HepG2 (cell line): ENCODE data around the gene SYNGR2. TPM values are rescaled to one million over a fixed set of nuclear protein-coding genes. Genes with fewer than 3 reads are reported as not detected.

Source experiments
- ARNTL ChIP-seq: sonication (generic); formaldehyde crosslinking; IDR thresholded peaks from 2 replicates; pipeline ENCODE4 v1.4.0; 2020; ENCODE audit warnings: mild to moderate bottlenecking, missing genetic modification reagents
- ATAD3A ChIP-seq: sonication (generic); formaldehyde crosslinking; IDR thresholded peaks from 2 replicates; pipeline ENCODE4 v1.4.0; 2020; ENCODE audit warnings: missing genetic modification reagents
- HNF4A ChIP-seq: sonication (generic); formaldehyde crosslinking; IDR thresholded peaks from 2 replicates; pipeline ENCODE4 v1.4.0; 2020; ENCODE audit warnings: missing genetic modification reagents
- HNF4G ChIP-seq, 2 experiments: sonication (generic) in 1 of 2; formaldehyde crosslinking in 1 of 2; IDR thresholded peaks; 2 replicates each; pipeline versions ENCODE4 v1.4.0 to v1.6.1; 2011 to 2020; ENCODE audit warnings: borderline replicate concordance in 2 of 2, low read depth in 2 of 2, mild to moderate bottlenecking in 2 of 2, low read length in 1 of 2, missing genetic modification reagents in 1 of 2, moderate library complexity in 1 of 2
- HOXA3 ChIP-seq: sonication (generic); formaldehyde crosslinking; IDR thresholded peaks from 2 replicates; pipeline ENCODE4 v1.5.0; 2020; ENCODE audit warnings: missing genetic modification reagents
- IRF2 ChIP-seq: IDR thresholded peaks from 2 replicates; pipeline ENCODE4 v1.6.1; 2018; ENCODE audit warnings: missing genetic modification reagents, missing compliant biosample characterization
- MAX ChIP-seq: IDR thresholded peaks from 2 replicates; pipeline ENCODE4 v1.6.1; 2012; ENCODE audit warnings: inconsistent platforms
- MXI1 ChIP-seq: IDR thresholded peaks from 3 replicates; pipeline ENCODE4 v1.6.1; 2012; ENCODE audit warnings: low read depth, low read length, inconsistent platforms, borderline replicate concordance
- MYC ChIP-seq: sonication (generic); formaldehyde crosslinking; IDR thresholded peaks from 2 replicates; pipeline ENCODE4 v1.9.0; 2021; ENCODE audit warnings: missing genetic modification reagents, borderline replicate concordance
- NR2F1 ChIP-seq, 2 experiments: fragments of 450-650 bp in 1 of 2; formaldehyde crosslinking in 1 of 2; IDR thresholded peaks; 2 replicates each; pipeline versions ENCODE4 v1.5.0 to v1.6.1; 2016 to 2020; ENCODE audit warnings: mild to moderate bottlenecking in 1 of 2, missing compliant biosample characterization in 1 of 2, missing genetic modification reagents in 1 of 2, moderate library complexity in 1 of 2
- PPARG ChIP-seq: conservative IDR thresholded peaks from 2 replicates; pipeline ENCODE4 v1.6.1; 2016; ENCODE audit warnings: missing biosample characterization, missing genetic modification reagents
- SALL2 ChIP-seq: sonication (generic); formaldehyde crosslinking; IDR thresholded peaks from 2 replicates; pipeline ENCODE4 v1.8.1; 2023; ENCODE audit warnings: mild to moderate bottlenecking, missing genetic modification reagents, inconsistent platforms
- WIZ ChIP-seq: sonication (generic); formaldehyde crosslinking; IDR thresholded peaks from 2 replicates; pipeline ENCODE4 v1.5.1; 2020; ENCODE audit warnings: mild to moderate bottlenecking, missing genetic modification reagents
- ZNF253 ChIP-seq: sonication (generic); formaldehyde crosslinking; IDR thresholded peaks from 2 replicates; pipeline ENCODE4 v1.8.0; 2022; ENCODE audit warnings: mild to moderate bottlenecking, missing genetic modification reagents, borderline replicate concordance
- ZNF547 ChIP-seq: sonication (generic); formaldehyde crosslinking; IDR thresholded peaks from 2 replicates; pipeline ENCODE4 v1.5.1; 2020; ENCODE audit warnings: mild to moderate bottlenecking, missing genetic modification reagents
- ZNF572 ChIP-seq: sonication (generic); formaldehyde crosslinking; IDR thresholded peaks from 2 replicates; pipeline ENCODE4 v1.5.1; 2020; ENCODE audit warnings: mild to moderate bottlenecking, missing genetic modification reagents
- ZNF605 ChIP-seq: sonication (generic); formaldehyde crosslinking; IDR thresholded peaks from 2 replicates; pipeline ENCODE4 v1.8.0; 2022; ENCODE audit warnings: mild to moderate bottlenecking, missing genetic modification reagents
- polyA plus RNA-seq, 8 experiments: library from polyadenylated mRNA; depleted of rRNA in 3 of 8; stranded (reverse) in 7 of 8; unstranded in 1 of 8; fragments of >200 nt; fragmentation: Illumina TruSeq in 4 of 8; extraction: Trizol in 4 of 8; gene quantifications; 2 replicates each; pipeline versions ENCODE4 v1.2.1 to v1.2.3, GENCODE V29; 2011 to 2016; ENCODE audit warnings: low read depth in 4 of 8, missing spikeins in 1 of 8, mixed read lengths in 1 of 8; ENCODE audit not compliant: insufficient read depth in 1 of 8
- total RNA-seq, 5 experiments: library from RNA; depleted of rRNA; stranded (reverse); fragments of >200 nt; fragmentation: Illumina TruSeq; extraction: Trizol; gene quantifications; 2 replicates each; pipeline ENCODE4 v1.2.3, GENCODE V29; 2016; ENCODE audit warnings: low read depth in 1 of 5
- TF ChIP-seq, protein P1 (sequence below): sonication (generic); formaldehyde crosslinking; IDR thresholded peaks from 2 replicates; pipeline ENCODE4 v1.4.0; 2020; ENCODE audit warnings: mild to moderate bottlenecking, missing genetic modification reagents
- TF ChIP-seq, protein P2 (sequence below): sonication (generic); formaldehyde crosslinking; IDR thresholded peaks from 2 replicates; pipeline ENCODE4 v1.5.0; 2020; ENCODE audit warnings: missing genetic modification reagents
- TF ChIP-seq, protein P3 (sequence below): sonication (generic); formaldehyde crosslinking; IDR thresholded peaks from 2 replicates; pipeline ENCODE4 v1.4.0; 2020; ENCODE audit warnings: missing genetic modification reagents

The SYNGR2 gene
- total and polyA plus RNA-seq, 2 of the 13 experiments (the other 11 are each of a cell fraction or from before 2014, with no cell fraction given), result 46.7 to 170 TPM

GRCh38 chr17:78144147-78144719 lies 24.1 kb upstream of the SYNGR2 start (continued):
- TF ChIP-seq, protein P1, sequence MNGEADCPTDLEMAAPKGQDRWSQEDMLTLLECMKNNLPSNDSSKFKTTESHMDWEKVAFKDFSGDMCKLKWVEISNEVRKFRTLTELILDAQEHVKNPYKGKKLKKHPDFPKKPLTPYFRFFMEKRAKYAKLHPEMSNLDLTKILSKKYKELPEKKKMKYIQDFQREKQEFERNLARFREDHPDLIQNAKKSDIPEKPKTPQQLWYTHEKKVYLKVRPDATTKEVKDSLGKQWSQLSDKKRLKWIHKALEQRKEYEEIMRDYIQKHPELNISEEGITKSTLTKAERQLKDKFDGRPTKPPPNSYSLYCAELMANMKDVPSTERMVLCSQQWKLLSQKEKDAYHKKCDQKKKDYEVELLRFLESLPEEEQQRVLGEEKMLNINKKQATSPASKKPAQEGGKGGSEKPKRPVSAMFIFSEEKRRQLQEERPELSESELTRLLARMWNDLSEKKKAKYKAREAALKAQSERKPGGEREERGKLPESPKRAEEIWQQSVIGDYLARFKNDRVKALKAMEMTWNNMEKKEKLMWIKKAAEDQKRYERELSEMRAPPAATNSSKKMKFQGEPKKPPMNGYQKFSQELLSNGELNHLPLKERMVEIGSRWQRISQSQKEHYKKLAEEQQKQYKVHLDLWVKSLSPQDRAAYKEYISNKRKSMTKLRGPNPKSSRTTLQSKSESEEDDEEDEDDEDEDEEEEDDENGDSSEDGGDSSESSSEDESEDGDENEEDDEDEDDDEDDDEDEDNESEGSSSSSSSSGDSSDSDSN (CRISPR knock-in tag), result peak; percentile 53; the same call in 1 of the 2 replicates
- TF ChIP-seq ZNF547, result 0 out of 2 replicates have a peak, but pooled peaks have one; percentile 11
- TF ChIP-seq ARNTL (CRISPR knock-in tag), result no peak
- TF ChIP-seq HOXA3 (CRISPR knock-in tag), result peak; percentile 35; the same call in 1 of the 2 replicates
- TF ChIP-seq SALL2 (CRISPR knock-in tag), result 0 out of 2 replicates have a peak, but pooled peaks have one; percentile 56
- TF ChIP-seq ZNF253 (CRISPR knock-in tag), result no peak
- peak in 1 of 2 experiments; percentile 67; a peak in 2 of 4 replicates for TF ChIP-seq NR2F1 (CRISPR knock-in tag; IDR thresholded peaks at IDR 0.05)
- peak; percentile 20; the same call in 1 of the 3 replicates for TF ChIP-seq MXI1
- peak; percentile 47; the same call in 1 of the 2 replicates for TF ChIP-seq MYC
- no peak for TF ChIP-seq HNF4G (IDR thresholded peaks at IDR 0.05; ENCODE audit: borderline replicate concordance, low read depth, low read length)
- 0 out of 2 replicates have a peak, but pooled peaks have one; percentile 15 for TF ChIP-seq HNF4G (CRISPR knock-in tag; IDR thresholded peaks at IDR 0.05; ENCODE audit: borderline replicate concordance, low read depth)
- TF ChIP-seq, protein P2, sequence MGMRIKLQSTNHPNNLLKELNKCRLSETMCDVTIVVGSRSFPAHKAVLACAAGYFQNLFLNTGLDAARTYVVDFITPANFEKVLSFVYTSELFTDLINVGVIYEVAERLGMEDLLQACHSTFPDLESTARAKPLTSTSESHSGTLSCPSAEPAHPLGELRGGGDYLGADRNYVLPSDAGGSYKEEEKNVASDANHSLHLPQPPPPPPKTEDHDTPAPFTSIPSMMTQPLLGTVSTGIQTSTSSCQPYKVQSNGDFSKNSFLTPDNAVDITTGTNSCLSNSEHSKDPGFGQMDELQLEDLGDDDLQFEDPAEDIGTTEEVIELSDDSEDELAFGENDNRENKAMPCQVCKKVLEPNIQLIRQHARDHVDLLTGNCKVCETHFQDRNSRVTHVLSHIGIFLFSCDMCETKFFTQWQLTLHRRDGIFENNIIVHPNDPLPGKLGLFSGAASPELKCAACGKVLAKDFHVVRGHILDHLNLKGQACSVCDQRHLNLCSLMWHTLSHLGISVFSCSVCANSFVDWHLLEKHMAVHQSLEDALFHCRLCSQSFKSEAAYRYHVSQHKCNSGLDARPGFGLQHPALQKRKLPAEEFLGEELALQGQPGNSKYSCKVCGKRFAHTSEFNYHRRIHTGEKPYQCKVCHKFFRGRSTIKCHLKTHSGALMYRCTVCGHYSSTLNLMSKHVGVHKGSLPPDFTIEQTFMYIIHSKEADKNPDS (CRISPR knock-in tag), result 0 out of 2 replicates have a peak, but pooled peaks have one; percentile 8
- TF ChIP-seq ATAD3A (CRISPR knock-in tag), result no peak
- TF ChIP-seq ZNF572 (CRISPR knock-in tag), result 0 out of 2 replicates have a peak, but pooled peaks have one; percentile 17
- TF ChIP-seq WIZ (CRISPR knock-in tag), result 0 out of 2 replicates have a peak, but pooled peaks have one; percentile 48
- TF ChIP-seq MAX, result peak; percentile 75
- TF ChIP-seq IRF2, result 0 out of 2 replicates have a peak, but pooled peaks have one; percentile 34
- peak; percentile 47; the same call in 1 of the 2 replicates for TF ChIP-seq PPARG (CRISPR knock-in tag)
- TF ChIP-seq, protein P3, sequence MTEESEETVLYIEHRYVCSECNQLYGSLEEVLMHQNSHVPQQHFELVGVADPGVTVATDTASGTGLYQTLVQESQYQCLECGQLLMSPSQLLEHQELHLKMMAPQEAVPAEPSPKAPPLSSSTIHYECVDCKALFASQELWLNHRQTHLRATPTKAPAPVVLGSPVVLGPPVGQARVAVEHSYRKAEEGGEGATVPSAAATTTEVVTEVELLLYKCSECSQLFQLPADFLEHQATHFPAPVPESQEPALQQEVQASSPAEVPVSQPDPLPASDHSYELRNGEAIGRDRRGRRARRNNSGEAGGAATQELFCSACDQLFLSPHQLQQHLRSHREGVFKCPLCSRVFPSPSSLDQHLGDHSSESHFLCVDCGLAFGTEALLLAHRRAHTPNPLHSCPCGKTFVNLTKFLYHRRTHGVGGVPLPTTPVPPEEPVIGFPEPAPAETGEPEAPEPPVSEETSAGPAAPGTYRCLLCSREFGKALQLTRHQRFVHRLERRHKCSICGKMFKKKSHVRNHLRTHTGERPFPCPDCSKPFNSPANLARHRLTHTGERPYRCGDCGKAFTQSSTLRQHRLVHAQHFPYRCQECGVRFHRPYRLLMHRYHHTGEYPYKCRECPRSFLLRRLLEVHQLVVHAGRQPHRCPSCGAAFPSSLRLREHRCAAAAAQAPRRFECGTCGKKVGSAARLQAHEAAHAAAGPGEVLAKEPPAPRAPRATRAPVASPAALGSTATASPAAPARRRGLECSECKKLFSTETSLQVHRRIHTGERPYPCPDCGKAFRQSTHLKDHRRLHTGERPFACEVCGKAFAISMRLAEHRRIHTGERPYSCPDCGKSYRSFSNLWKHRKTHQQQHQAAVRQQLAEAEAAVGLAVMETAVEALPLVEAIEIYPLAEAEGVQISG, result 0 out of 2 replicates have a peak, but pooled peaks have one; percentile 31
- 0 out of 2 replicates have a peak, but pooled peaks have one; percentile 17 for TF ChIP-seq HNF4A (CRISPR knock-in tag)
- peak; percentile 59; the same call in 1 of the 2 replicates for TF ChIP-seq ZNF605
